NCI-H2107 treated with DMSO at 0.1 percent for 48 hours (cell line): ENCODE results near the gene FBLN5.
"Not testable (repeated sequence)": the region's sequence is repeated elsewhere in the genome, so short reads cannot be mapped to it uniquely, and the experiment has no call there.

Experiments
- DNase-seq: peaks from one replicate; lab custom pipeline; 2025; ENCODE audit not compliant: unreplicated experiment; lab: John Stamatoyannopoulos, UW

Gene FBLN5

GRCh38 chr14:91866511-91867295 lies 80.8 kb downstream of the FBLN5 start:
- DNase-seq = no peak

- DNase-seq = no peak
These were observed 81.4 kb downstream of the FBLN5 start for GRCh38 chr14:91866061-91866460.

- no peak for DNase-seq
These were observed 85.1 kb downstream of the FBLN5 start for GRCh38 chr14:91862417-91862816.

- DNase-seq = no peak
These were observed 86.4 kb downstream of the FBLN5 start for GRCh38 chr14:91861091-91861490.

- DNase-seq = no peak
These were observed 87.3 kb downstream of the FBLN5 start for GRCh38 chr14:91860238-91860637.

- no peak for DNase-seq
These were observed 88.8 kb downstream of the FBLN5 start for GRCh38 chr14:91858536-91859275.

- no peak for DNase-seq
These were observed 89.9 kb downstream of the FBLN5 start for GRCh38 chr14:91857614-91858013.

- DNase-seq = no peak
These were observed 93.1 kb downstream of the FBLN5 start for GRCh38 chr14:91854327-91854934.

- no peak for DNase-seq
These were observed 95.9 kb downstream of the FBLN5 start for GRCh38 chr14:91851563-91851962.

- no peak for DNase-seq
These were observed 98.9 kb downstream of the FBLN5 start for GRCh38 chr14:91848504-91849001.

GRCh38 chr14:91847693-91848092 lies 99.8 kb downstream of the FBLN5 start:
- no peak for DNase-seq

GRCh38 chr14:91845652-91846051 lies 101.8 kb downstream of the FBLN5 start:
- DNase-seq = no peak

GRCh38 chr14:91845056-91845455 lies 102.4 kb downstream of the FBLN5 start:
- not testable (repeated sequence) for DNase-seq

- no peak for DNase-seq
These were observed 103.5 kb downstream of the FBLN5 start for GRCh38 chr14:91844029-91844428.

- DNase-seq = no peak
These were observed 104.1 kb downstream of the FBLN5 start for GRCh38 chr14:91843437-91843836.

GRCh38 chr14:91841065-91841464 lies 106.4 kb downstream of the FBLN5 start:
- no peak for DNase-seq

- no peak for DNase-seq
These were observed 107.7 kb downstream of the FBLN5 start for GRCh38 chr14:91839749-91840148.

GRCh38 chr14:91837076-91837475 lies 110.4 kb downstream of the FBLN5 start:
- no peak for DNase-seq

GRCh38 chr14:91835920-91836843 lies 111.3 kb downstream of the FBLN5 start:
- DNase-seq = peak; percentile 31

- DNase-seq = no peak
These were observed 112.1 kb downstream of the FBLN5 start for GRCh38 chr14:91835197-91835919.
